ENCODE measurements around the gene PXDN. TPM values are rescaled to one million over a fixed set of nuclear protein-coding genes. Genes with fewer than 3 reads are reported as not detected.

PXDN gene
- total and polyA plus RNA-seq, 10 of the 15 experiments (the other 5 are each of a cell fraction or from before 2014, with no cell fraction given), result 0.12 to 0.69 (median 0.23) TPM; not detected in 5

GRCh38 chr2:1685957-1686783, 58.1 kb downstream of the PXDN start:
- BruUV-seq (replicated peaks), result no TSS peak
- POLR2A ChIA-PET, result no interaction called here
- FAIRE-seq, result no peak

More at GRCh38 chr2:1685957-1686783, 58.1 kb downstream of the PXDN start:
- H3K9ac ChIP-seq (ENCODE audit: control insufficient read depth, insufficient read depth, low read length), result no peak overlapping the region
- no peaks in the 10 kb centered on the region for H3K36me3 ChIP-seq (ENCODE audit: control insufficient read depth in 2 of 2, insufficient read depth in 2 of 2, low read length in 1 of 2)
- DNase-seq (ENCODE audit: low read depth, low spot score), result no peak
- 29% methylated on average over 21 of the region's 21 CpGs for WGBS (ENCODE audit: insufficient coverage, insufficient replicate concordance, low lambda C conversion rate, missing lambda C conversion rate)
- no peaks in the 10 kb centered on the region for H3K9me3 ChIP-seq (replicated peaks; ENCODE audit: control insufficient read depth, insufficient read depth, low read length)
- ChIA-PET RAD21 (ENCODE audit: unreplicated experiment) (no interaction called here), CTCF (no interaction called here), SMC1A (ENCODE audit: uncharacterized antibody, unreplicated experiment) (no interaction called here)
- H4K20me1 ChIP-seq (ENCODE audit: control insufficient read depth, insufficient read depth), result no peaks in the 10 kb centered on the region
- no peak overlapping the region for H3K4me3 ChIP-seq
- H3K4me1 ChIP-seq (ENCODE audit: control insufficient read depth, insufficient read depth, low read length), result no peaks in the 10 kb centered on the region
- in situ Hi-C loops (cut with MboI) (no loop called here), intact Hi-C loops (cut with micrococcal nuclease; ENCODE audit: unreplicated experiment) (no loop called here)
- H3K27ac ChIP-seq (ENCODE audit: control insufficient read depth, insufficient read depth), result no peak overlapping the region
- no peak overlapping the region for H3K4me2 ChIP-seq (ENCODE audit: control insufficient read depth, insufficient read depth)
- H3K79me2 ChIP-seq (ENCODE audit: control insufficient read depth, insufficient read depth, low read length), result no peaks in the 10 kb centered on the region
- no peak for ATAC-seq
- H3K27me3 ChIP-seq (replicated peaks in 1 of 2; ENCODE audit: control insufficient read depth in 2 of 2, insufficient read depth in 2 of 2, low read length in 1 of 2), result no peaks in the 10 kb centered on the region
- no peak overlapping the region for H2AFZ ChIP-seq (ENCODE audit: control insufficient read depth, low read depth, low read length)
- TF ChIP-seq MTA3 (IDR thresholded peaks at IDR 0.05; ENCODE audit: borderline replicate concordance, low read length) (no peak), FOXK2 (IDR thresholded peaks at IDR 0.05) (no peak), PBX3 (IDR thresholded peaks at IDR 0.05; ENCODE audit: insufficient replicate concordance, low read depth, low read length) (no peak), RFX5 (IDR thresholded peaks at IDR 0.05; ENCODE audit: low read depth, low read length) (no peak), PAX5 (IDR thresholded peaks at IDR 0.05; ENCODE audit: borderline replicate concordance, low read depth, low read length) (no peak), MLLT1 (IDR thresholded peaks at IDR 0.05) (no peak), BRCA1 (IDR thresholded peaks at IDR 0.05; ENCODE audit: low read depth, low read length) (no peak), RAD51 (IDR thresholded peaks at IDR 0.05) (no peak), CREB1 (IDR thresholded peaks at IDR 0.05; ENCODE audit: low read depth) (no peak), CEBPB (IDR thresholded peaks at IDR 0.05; ENCODE audit: borderline replicate concordance in 1 of 2, low read depth in 2 of 2, low read length in 2 of 2) (no peak), BHLHE40 (IDR thresholded peaks at IDR 0.05; ENCODE audit: borderline replicate concordance in 1 of 2, low read depth in 2 of 2, low read length in 1 of 2) (no peak), HDAC2 (IDR thresholded peaks at IDR 0.05) (no peak), ATF7 (IDR thresholded peaks at IDR 0.05; ENCODE audit: low read depth) (no peak)

Data from GM12878 (cell line).